OCI-LY1 (cell line): ENCODE results near the gene LGI2.

ENCODE experiments used
- H2AFZ ChIP-seq: fragments of 200-600 bp; sonication (generic), shearing (Covaris generic); 2 replicates; pipeline ENCODE4 v1.6.0; 2014; ENCODE audit warnings: antibody characterized with exemption, mild to moderate bottlenecking, low read length
- H3F3A ChIP-seq: fragments of 200-600 bp; sonication (generic), shearing (Covaris generic); 2 replicates; pipeline ENCODE4 v1.6.0; 2014; ENCODE audit warnings: mild to moderate bottlenecking, antibody characterized with exemption, low read length, moderate library complexity; ENCODE audit not compliant: insufficient read depth
- H3K27ac ChIP-seq: fragments of 200-600 bp; sonication (generic); 2 replicates; pipeline ENCODE4 v1.5.1; 2014; ENCODE audit warnings: low read length, mixed run types, mild to moderate bottlenecking, low read depth; ENCODE audit not compliant: poor library complexity, severe bottlenecking
- H3K27me3 ChIP-seq: fragments of 200-600 bp; sonication (generic); 2 replicates; pipeline ENCODE4 v1.6.0; 2014; ENCODE audit warnings: antibody characterized with exemption, mild to moderate bottlenecking, low read length, moderate library complexity; ENCODE audit not compliant: insufficient read depth
- H3K36me3 ChIP-seq: fragments of 200-600 bp; sonication (generic); 2 replicates; pipeline ENCODE4 v1.6.1; 2014; ENCODE audit warnings: mild to moderate bottlenecking, antibody characterized with exemption, low read length, moderate library complexity, mixed read lengths; ENCODE audit not compliant: insufficient read depth
- H3K4me1 ChIP-seq: fragments of 200-600 bp; sonication (generic); 2 replicates; pipeline ENCODE4 v1.5.1; 2014; ENCODE audit warnings: mild to moderate bottlenecking, low read length, moderate library complexity; ENCODE audit not compliant: insufficient read depth, severe bottlenecking
- H3K4me2 ChIP-seq: fragments of 200-600 bp; sonication (generic), shearing (Covaris generic); 2 replicates; pipeline ENCODE4 v1.6.1; 2014; ENCODE audit warnings: low read length
- H3K4me3 ChIP-seq: fragments of 200-600 bp; sonication (generic); 2 replicates; pipeline ENCODE4 v1.5.1; 2014; ENCODE audit warnings: low read length, low read depth, mild to moderate bottlenecking, mixed read lengths; ENCODE audit not compliant: poor library complexity, severe bottlenecking
- H3K79me2 ChIP-seq: fragments of 200-600 bp; shearing (Covaris generic); 2 replicates; pipeline ENCODE4 v1.6.1; 2016; ENCODE audit warnings: mixed run types, low read length, mixed read lengths; ENCODE audit not compliant: insufficient read depth
- H3K9ac ChIP-seq: fragments of 200-600 bp; sonication (generic), shearing (Covaris generic); 2 replicates; pipeline ENCODE4 v1.6.1; 2014; ENCODE audit warnings: mild to moderate bottlenecking, low read length, mixed read lengths
- H3K9me2 ChIP-seq: fragments of 200-600 bp; sonication (generic), shearing (Covaris generic); 2 replicates; pipeline ENCODE4 v1.6.1; 2014; ENCODE audit warnings: low read depth, mild to moderate bottlenecking, low read length, mixed read lengths
- H3K9me3 ChIP-seq: fragments of 200-600 bp; shearing (Covaris generic); 2 replicates; pipeline ENCODE4 v1.6.1; 2014; ENCODE audit warnings: low read length, mixed read lengths
- H4K20me1 ChIP-seq: fragments of 200-600 bp; sonication (generic), shearing (Covaris generic); 2 replicates; pipeline ENCODE4 v1.6.0; 2016; ENCODE audit warnings: mild to moderate bottlenecking, low read length; ENCODE audit not compliant: insufficient read depth
- EZH2 ChIP-seq: fragments of 200-600 bp; sonication (generic), shearing (Covaris generic); IDR thresholded peaks from 2 replicates; pipeline ENCODE4 v1.8.0; 2017; ENCODE audit warnings: borderline replicate concordance, mixed run types, mild to moderate bottlenecking, antibody characterized with exemption, low read length, moderate library complexity, mixed read lengths
- TF ChIP-seq, protein P1 (sequence below): fragments of 200-600 bp; sonication (generic), shearing (Covaris generic); IDR thresholded peaks from 2 replicates; pipeline ENCODE4 v1.5.1; 2017; ENCODE audit warnings: mild to moderate bottlenecking, antibody characterized with exemption, low read length, moderate library complexity, mixed read lengths

Gene LGI2

DNA sequence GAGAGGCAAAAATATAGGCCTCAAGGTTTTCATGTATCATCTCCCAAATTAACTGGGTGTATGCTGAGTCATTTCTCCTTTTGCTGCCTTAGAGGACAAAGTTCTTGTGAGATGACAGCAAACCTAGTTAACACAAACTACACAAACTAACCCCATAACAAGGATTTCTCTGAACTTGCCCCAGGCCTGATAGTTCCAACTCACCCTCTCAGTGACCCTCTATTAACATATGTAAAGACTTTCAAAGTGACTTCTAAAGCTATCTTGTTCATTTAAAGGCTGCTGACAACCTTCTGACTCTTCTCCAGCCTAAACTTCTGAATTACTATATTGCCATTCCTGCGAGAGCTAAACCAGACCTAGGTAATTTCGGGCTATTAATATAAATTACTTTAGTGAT lies 74.7 kb downstream of the LGI2 start:
- no peaks in the 10 kb centered on the region for H3K9me3 ChIP-seq
- H3K27me3 ChIP-seq: no peaks in the 10 kb centered on the region
- H3K79me2 ChIP-seq: no peaks in the 10 kb centered on the region
- no peaks in the 10 kb centered on the region for H3K36me3 ChIP-seq
- no peak overlapping the region for H2AFZ ChIP-seq
- no peaks in the 10 kb centered on the region for H4K20me1 ChIP-seq
- no peak overlapping the region for H3K9ac ChIP-seq
- H3K4me3 ChIP-seq: no peak overlapping the region
- TF ChIP-seq, protein P1, sequence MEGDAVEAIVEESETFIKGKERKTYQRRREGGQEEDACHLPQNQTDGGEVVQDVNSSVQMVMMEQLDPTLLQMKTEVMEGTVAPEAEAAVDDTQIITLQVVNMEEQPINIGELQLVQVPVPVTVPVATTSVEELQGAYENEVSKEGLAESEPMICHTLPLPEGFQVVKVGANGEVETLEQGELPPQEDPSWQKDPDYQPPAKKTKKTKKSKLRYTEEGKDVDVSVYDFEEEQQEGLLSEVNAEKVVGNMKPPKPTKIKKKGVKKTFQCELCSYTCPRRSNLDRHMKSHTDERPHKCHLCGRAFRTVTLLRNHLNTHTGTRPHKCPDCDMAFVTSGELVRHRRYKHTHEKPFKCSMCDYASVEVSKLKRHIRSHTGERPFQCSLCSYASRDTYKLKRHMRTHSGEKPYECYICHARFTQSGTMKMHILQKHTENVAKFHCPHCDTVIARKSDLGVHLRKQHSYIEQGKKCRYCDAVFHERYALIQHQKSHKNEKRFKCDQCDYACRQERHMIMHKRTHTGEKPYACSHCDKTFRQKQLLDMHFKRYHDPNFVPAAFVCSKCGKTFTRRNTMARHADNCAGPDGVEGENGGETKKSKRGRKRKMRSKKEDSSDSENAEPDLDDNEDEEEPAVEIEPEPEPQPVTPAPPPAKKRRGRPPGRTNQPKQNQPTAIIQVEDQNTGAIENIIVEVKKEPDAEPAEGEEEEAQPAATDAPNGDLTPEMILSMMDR: no peak
- no peak for TF ChIP-seq EZH2
- H3K27ac ChIP-seq: no peak overlapping the region
- no peaks in the 10 kb centered on the region for H3K9me2 ChIP-seq
- no peaks in the 10 kb centered on the region for H3K4me1 ChIP-seq
- H3K4me2 ChIP-seq: no peak overlapping the region
- no peaks in the 10 kb centered on the region for H3F3A ChIP-seq

DNA sequence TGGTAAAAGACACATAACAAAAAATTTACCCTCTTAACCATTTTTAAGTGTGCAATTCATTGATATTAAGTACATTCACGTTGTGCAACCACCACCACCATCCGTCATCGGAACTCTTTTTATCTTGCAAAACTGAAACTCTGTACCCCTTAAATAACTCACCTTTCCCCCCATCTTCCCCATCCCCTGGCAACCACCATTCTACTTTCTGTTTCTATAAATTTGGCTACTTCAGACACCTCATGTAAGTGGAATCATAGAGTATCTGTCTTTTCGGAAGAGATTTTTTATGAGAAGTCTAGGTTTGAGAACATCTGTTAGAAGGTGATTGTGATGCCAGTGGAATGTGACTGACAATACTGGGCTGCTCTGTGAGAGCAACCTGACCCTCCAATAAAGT lies 78.1 kb downstream of the LGI2 start:
- Histone ChIP-seq H4K20me1 (no peaks in the 10 kb centered on the region), H3K9me2 (no peaks in the 10 kb centered on the region), H3K9ac (no peak overlapping the region), H2AFZ (no peak overlapping the region), H3K27me3 (no peaks in the 10 kb centered on the region), H3K79me2 (no peaks in the 10 kb centered on the region), H3K4me1 (no peaks in the 10 kb centered on the region), H3K27ac (no peak overlapping the region), H3F3A (no peaks in the 10 kb centered on the region), H3K4me3 (no peak overlapping the region), H3K36me3 (no peaks in the 10 kb centered on the region), H3K9me3 (no peaks in the 10 kb centered on the region), H3K4me2 (no peak overlapping the region)
- TF ChIP-seq, protein P1: no peak
- TF ChIP-seq EZH2: no peak

DNA sequence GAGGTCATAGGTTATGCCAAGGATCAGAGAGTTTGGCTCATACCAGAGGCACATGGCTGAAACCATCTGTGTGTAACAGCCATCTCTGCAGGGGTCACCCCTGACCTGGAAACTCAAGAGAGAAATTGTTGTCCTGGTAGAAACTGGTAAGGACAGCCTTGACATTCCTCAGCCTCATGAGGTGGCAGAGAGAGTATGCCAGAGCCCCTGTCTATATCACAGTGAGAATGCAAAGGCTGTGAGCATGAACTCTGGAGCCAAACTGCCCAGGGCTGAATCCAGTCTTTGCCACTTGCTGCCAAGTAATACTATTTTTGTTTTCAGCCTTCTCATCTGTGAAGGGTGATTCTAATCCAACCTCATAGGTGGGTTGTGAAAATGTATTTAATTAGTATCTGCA lies 80.8 kb downstream of the LGI2 start:
- Histone ChIP-seq H3F3A (no peaks in the 10 kb centered on the region), H3K9ac (no peak overlapping the region), H3K27ac (no peak overlapping the region), H3K4me2 (no peak overlapping the region), H3K4me3 (no peak overlapping the region), H3K36me3 (no peaks in the 10 kb centered on the region), H3K9me3 (no peaks in the 10 kb centered on the region), H4K20me1 (no peaks in the 10 kb centered on the region), H3K27me3 (no peaks in the 10 kb centered on the region), H3K79me2 (no peaks in the 10 kb centered on the region), H3K4me1 (no peaks in the 10 kb centered on the region), H2AFZ (no peak overlapping the region), H3K9me2 (no peaks in the 10 kb centered on the region)
- TF ChIP-seq, protein P1: no peak
- TF ChIP-seq EZH2: no peak
